NCI-H2029 (cell line): ENCODE results near the gene HOXD4.

Experiments used
- DNase-seq: peaks from one replicate; lab custom pipeline; 2025; lab: John Stamatoyannopoulos, UW

Gene HOXD4

DNA sequence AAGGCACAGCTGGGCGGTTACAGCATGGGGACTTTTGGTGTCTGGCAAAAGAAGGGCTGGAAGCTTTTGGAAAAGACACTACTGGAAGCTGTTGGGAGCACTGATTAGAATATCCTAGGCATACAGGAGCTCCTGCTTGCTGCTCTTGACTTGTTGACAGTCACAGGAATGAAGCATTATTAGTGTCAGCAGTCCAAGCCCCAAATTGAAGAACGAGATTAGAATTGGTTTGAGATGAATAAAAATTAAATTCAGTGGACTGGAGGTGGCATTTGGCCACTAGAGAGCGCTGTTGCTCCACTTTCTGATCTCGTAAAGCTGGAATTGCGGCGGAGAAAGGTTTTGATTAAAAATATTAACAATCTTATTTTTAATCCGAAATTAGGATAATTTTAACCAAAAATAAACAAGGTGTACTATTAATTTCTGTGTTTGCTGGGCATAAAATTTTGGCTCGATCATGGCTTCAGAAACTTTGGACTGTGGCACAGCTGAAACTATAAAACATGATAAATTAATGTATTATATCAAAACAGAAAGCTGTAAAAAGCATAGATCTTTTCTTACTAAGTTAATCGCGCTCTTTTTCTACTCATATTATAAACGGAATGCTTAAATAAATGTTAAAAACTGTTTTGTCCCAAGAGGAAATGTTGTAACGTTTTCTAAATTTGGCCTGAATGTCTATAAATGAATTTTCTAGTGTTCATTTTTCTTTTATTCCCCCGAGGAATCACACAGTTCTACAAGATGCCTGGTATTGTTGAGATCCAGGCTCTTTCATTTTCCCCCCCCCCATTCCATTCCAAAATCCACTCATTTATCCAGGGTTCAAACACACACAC is 24.2 kb upstream of the HOXD4 start:
- DNase-seq, result peak; percentile 52

DNA sequence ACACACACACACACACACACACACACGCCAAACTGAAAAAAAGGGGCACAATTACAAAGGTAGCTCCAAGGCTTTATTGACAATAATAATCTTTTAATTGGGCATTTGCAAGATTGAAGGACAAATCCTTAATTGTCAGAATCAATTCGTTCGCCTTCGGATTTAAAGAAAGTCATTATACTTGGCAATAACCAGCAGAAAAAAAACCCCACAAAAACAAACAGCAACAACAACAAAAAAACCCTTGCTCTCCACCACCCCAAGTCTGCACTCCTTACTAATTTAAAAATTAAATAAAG is 23.6 kb upstream of the HOXD4 start:
- no peak for DNase-seq

DNA sequence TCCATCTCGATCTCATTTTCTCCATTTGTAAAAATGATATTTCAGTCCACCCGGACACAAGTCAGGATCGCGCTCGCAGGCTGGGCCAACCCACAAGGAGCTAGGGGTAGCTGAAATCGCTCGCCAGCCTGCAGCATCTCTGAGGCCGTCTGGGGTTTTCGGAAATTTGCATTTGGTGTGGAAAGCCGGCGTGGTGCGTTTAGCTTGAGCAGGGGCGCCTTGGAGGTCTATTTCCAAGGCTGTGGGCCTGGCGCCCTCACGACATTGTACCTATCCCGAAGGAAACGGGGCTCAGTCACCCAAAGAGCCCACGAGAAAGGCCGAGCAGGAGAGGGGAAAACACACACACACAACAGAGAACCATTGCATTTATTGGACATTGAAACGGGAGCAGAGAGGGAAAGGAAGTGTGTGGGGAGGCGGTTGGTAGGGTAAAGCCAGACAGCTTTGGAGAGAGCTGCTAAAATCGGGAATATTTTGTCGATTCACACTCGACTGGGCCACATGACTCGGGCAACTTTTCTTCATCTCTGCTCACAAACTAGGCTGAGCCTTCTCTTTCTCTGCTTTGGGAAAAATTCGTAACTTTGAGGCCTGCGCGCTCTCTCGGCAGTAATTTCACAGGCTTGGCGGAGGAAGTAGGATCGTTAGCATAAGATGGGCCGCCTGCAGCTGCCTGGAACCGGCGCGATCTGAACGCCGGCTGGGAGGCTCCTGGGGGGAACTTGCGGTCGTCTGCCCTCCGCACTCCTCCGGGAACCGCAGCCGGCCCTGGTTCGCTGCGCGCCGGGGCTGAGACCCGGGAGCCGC is 23.0 kb upstream of the HOXD4 start:
- peak; percentile 33 for DNase-seq

DNA sequence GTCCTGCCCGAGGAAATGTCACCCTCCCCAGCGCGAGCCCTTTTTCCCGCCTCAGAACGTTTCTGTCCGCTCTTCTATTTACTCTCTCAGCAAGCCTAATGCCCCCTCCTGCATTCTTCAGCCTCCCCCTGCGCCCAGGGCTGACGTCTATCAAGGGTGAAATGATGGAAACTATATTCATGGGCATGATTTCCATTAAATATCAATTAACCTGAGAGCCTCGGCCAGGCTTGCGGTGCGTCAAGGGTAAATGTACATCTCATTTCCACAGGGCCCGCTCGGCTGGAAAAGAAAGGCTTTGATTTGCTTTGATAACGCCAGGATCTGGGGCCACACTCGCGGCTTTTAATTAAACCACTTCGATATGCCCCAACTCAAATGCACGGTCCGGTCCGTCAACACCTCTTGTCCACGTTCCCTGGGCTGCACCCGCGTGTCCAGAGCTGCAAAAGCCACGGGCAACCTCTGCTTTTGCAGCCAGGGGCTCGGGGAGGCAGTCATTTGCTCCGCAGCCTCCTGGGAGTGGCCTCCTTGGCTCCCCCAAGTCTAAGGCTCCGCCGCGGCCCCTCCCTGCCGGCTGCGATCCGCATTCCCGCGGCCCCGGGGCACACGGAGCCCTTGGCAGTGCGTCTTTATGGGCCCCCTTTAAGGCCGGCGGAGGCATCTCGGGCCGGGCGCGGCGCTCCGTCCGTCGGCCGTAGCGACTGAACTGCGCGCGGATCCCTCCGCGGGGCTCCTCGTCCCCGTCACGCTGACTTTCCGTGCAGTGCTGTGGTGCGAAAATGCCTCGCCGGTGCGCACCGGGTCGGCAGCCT is 22.2 kb upstream of the HOXD4 start, which contains the start of gene HOXD8:
TSS of gene HOXD8 (plus strand) at position 724 of the 815 bp plus-strand sequence. CDS start 662 bp downstream, outside the sequence.
- DNase-seq, result peak; percentile 71

DNA sequence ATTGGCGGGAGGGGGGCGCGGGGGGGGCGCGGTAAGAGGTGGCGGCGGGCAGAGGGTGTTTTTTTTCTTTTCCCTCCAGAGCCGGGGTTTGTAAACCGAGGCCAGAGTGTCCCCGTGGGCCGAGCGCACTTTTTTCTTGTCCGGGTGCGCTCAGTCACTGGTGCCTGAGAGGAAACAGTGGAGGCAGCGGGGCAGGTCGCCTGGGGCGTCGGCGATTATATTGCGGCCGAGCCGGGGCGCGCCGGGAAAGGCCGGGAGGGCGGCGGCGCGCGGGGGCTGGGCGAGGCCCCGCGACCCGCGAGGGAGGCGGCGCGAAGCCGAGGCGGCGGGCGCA is 21.6 kb upstream of the HOXD4 start:
- DNase-seq, result no peak

DNA sequence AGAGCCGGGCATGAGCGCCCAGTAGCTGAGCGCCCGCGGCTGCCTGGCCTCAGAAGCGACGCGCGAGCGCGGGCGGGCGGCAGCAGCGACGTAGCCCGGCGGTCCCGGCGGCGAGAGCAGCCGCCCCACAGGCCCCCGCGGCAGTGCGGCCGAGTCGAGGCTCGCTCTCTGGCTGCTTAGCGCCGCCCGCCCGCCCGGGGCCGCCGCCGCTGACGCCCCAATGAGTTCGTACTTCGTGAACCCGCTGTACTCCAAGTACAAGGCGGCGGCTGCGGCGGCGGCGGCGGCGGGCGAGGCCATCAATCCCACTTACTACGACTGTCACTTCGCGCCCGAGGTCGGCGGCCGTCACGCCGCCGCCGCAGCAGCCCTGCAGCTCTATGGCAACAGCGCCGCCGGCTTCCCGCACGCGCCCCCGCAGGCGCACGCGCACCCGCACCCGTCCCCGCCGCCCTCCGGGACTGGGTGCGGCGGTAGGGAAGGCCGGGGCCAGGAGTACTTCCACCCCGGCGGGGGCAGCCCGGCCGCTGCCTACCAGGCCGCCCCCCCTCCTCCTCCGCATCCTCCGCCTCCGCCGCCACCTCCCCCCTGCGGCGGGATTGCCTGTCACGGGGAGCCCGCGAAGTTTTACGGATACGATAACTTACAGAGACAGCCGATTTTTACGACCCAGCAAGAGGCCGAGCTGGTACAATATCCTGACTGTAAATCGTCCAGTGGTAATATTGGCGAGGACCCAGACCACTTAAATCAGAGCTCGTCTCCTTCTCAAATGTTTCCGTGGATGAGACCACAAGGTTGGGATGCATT is 21.0 kb upstream of the HOXD4 start:
- DNase-seq, result peak; percentile 47

DNA sequence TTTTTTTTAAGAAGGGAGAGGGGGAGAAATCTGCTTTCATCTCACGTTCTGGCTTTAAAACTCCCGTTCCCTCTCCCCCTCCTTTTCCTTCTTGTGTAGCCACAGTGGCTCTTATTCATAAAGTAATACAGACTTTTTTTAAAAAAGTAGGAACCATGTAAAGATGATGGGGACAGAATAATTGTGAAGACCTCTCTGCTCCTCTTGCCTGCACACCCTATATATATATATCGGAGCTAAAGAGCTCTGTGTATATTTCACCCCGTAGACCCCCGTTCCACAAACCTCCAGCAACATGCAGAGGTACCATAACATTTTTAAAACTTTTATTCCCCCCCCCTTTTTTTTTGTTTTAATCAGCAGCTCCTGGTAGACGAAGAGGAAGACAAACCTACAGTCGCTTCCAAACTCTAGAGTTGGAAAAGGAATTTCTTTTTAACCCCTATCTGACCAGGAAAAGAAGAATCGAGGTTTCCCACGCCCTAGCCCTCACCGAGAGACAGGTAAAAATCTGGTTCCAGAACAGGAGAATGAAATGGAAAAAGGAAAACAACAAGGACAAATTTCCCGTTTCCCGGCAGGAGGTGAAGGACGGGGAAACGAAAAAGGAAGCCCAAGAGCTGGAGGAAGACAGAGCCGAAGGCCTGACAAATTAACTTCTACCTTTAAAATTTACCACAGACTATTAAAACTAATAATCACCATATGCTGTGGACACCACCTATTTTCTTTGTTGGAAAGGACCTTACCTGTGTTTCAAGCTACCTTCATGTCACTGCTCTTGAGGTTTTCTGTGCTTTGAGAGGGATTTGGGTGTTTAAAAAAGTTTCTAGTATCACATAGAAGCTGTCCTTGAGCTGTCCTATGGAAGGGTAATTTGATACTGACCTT is 20.1 kb upstream of the HOXD4 start:
- DNase-seq, result no peak

DNA sequence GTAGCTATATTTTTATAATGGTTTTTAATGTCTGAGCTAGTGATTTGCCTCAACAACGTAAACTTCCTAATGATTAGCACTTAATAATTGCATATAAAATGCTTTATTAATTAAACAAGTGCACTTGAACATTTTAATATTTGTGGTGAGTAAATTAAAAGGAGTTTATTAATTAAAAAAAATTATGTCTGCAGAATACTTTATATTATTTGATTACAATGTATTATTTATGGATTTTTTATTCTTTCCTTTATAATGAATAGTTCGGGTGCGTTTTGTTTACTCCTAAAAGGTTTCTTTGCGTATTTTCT is 19.5 kb upstream of the HOXD4 start:
- no peak for DNase-seq

DNA sequence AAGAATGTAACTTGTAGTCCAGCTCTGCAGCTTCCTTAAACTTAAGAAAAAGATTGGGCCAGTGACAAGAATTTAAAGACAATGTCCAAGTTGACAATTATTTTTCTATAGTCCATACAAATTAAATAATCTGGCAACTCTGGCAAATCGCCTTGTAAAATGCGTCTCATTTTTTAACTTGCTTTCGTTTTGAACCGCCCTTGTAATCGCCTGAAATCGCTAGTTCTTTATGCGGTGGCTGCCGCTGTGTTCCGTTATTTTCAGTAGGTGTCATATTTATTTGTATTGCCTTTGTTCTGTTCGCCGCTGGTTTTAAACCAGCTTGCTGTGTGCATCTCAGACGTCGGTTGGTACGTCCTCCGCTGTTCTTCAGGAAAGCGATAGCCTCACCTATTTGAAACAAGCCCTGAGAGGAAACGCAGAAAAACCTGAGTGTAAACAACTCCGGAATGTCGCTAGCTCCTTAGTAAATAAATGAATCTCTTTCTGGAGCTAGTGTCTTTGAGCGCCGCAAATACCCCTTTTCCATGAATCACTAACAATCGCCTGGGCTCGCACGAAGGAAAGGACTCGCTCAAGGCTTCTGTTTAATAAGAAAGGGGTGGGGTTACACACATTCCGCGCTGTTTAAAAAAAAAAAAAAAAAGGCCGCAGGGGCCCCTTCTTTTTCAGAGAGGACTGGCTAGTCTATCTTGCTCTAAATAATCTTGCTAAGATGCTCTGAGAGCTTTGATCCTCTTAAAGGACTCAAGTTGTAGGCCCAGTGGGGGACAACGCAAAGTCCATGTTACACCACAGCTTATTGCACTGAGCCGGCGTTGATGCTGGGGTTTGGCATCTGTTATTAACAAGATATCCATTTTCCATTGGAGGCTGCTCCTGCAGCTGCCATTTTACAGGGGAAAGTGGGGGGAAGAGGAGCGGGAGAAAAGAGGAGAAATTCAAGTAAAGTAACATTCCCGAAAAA is 18.9 kb upstream of the HOXD4 start:
- peak; percentile 63 for DNase-seq

DNA sequence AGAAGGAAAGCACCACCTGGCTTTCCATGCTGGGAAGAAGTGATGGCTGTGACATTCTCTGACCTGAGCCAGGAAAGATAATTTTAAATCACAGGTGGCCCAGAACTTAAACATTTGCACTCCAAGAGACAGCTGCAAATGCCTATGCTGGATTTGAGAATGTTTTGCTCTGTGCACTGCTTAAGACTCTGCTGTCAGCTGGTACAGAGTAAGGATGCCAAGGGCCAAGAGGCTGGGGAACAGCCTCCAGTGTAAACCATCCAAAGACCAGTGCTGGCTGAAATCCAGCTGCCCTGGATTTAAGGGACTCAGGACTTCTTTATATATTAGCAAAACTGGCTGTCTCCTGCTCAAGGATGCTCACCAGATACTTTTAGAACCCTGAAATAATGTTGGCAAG is 18.0 kb upstream of the HOXD4 start:
- DNase-seq, result no peak

DNA sequence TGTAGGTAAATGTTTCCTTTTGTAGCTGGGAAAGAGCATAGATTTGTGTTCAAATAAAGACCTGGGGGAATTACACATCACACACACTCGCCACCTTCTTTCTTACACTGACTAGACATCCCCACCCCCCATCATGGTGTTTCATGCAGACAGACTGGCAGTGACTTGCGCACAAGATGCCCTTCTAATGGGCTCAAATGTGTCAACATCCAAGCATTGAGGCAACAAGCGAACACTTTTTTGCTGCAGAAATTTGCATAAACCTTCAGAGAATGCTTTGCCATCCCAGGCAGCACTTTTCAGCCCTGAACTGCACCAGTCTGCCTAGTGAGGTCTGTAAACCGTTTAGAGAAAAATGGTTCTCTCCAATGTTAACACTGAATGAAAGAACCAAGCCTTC is 17.3 kb upstream of the HOXD4 start:
- no peak for DNase-seq

DNA sequence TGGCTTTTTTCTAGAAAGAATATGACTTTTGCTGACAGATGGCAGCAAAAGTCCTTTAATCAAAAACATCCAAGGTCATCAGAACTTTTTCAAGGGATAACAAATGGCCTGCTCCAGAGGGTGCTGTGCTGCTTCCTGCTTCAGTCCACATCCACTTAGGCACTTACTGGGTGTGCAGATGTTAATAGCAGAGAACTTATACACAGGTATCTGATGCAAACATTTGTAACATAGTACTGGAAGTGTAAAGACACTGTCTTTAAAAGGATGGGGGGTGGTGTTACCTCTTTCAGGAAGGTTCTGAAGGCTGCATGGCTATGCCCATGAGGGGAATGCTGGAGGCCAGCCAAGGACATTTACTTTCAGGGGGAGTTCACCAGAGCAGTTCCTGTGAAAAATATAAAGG is 16.3 kb upstream of the HOXD4 start:
- DNase-seq, result no peak

DNA sequence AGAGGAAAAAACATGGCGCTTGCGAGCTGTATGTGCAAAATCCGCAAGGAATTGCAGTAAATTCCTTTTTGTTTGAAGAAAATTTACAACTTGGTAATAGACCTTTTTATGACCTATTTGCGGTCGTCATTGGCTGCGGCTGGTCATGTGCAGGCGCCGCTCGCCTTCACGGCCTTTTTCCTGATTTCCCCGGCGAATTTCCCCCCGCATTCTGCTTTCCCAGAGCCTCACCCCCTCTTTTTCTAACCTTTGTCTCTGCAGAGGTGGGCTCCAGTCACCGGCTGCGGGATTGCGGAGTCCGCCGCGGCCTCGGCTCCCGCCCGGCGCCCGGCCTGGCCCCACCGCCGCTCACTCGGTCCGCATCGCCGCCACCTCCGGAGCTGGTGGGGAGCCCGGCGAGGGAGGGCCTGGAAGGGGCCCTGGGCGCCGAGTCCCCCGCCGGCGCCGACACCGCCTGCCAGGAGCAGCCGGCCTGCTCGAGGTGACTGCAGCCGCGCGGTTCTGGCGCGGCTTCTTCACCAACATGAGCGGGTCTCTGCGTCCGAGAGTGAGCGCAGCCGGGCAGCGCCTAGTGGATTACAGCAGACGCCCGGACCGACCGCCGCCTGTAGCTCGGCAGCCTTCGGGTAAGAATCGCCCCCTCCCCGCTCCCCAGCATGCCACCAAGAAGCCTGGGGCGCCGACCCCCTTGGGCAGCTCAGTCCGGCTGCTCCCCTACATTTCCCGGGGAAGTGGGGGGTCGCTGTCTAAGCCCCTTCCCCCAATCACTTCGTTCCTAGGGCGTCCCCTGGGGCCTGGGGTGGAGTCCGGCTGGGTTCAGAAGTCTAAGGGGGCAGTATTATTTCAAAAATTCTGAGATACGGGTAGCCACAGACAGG is 14.7 kb upstream of the HOXD4 start:
- DNase-seq, result no peak

DNA sequence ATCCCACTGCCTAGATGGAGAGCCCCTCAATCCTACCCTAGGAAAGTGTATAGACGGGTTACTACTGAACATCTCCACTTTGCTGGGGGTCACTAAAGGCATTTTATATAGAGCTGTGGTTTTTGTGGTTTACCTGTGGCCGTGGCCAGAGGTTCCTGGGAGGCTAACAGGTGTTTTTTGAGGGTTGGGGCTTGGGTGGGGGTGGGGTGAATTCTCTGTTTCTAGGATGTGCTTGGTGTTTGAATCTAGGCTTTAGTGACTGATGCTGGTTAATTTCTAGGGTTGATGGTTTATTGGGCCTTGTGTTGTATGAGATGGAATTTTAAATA is 14.1 kb upstream of the HOXD4 start:
- peak; percentile 19 for DNase-seq

DNA sequence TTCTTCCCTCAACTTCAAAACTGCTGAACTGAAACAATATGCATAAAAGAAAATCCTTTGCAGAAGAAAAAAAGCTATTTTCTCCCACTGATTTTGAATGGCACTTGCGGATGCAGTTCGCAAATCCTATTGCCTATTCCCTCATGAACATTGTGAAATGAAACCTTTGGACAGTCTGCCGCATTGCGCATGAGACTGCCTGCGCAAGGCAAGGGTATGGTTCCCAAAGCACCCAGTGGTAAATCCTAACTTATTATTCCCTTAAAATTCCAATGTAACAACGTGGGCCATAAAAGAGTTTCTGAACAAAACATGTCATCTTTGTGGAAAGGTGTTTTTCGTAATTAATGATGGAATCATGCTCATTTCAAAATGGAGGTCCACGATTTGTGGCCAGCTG is 13.4 kb upstream of the HOXD4 start:
- DNase-seq, result no peak

DNA sequence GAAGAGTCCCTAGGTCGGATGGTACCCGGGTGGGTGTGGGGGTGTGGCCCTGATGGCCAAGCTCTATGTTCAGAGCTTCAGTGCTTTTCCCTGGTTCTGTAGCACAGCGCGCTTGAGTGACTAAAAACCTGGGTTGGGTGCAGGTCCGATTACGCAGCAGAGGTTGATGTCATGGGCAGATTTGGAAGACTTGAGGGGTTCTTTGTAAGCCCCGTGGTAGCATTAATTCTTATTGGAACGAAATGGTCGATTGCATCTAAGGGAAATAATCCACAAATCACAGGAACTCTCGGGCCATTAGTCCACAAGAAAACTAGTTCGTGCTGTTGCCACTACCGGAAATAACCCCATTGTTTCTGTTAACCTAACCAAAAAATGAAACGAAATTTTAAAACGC is 12.8 kb upstream of the HOXD4 start:
- peak; percentile 36 for DNase-seq

DNA sequence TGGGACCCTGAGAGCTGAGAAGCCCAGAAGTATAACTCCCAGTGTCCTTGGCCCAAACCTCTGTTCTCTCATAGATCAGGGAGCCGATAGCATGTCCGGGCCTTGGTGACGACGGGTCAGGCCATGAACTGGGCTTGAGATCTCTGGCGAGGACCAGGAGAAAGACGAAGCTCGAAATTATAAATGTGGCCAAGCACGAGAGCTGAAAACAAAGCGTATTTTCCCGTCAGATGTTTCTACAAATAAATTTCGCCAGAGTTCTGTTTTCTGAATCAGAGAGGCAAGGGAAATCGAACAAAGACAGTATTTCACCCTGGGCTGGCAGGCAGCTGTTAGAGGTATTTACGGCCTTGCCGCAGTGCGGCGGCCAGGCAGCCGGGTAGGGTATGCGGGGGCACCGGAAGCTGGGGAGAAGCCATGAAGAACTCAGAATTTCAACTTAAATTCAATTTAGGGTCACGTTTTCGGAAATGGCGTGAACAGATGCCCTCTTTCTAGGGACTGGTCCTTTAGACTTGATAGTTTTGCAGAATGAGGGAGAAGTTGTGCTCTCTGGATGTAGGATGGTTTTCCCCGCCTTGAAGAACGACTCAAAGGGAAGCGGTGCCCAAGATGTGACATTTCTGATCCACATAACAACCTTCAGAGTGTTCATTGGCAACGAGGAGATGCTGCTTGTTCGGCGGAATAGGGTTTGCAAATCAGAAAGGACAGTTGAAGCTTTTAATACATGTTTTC is 12.3 kb upstream of the HOXD4 start:
- no peak for DNase-seq
